Nucleus accumbens (tissue), 56 donors: ENCODE data around the gene DCN.

Source experiments
- DNase-seq, 56 donors: peaks; one replicate each; lab custom pipeline; 2025; lab: John Stamatoyannopoulos, UW

The DCN gene

GRCh38 chr12:91142221-91142631, 40.4 kb downstream of the DCN start:
- no peak for DNase-seq

- DNase-seq: no peak
Observed at GRCh38 chr12:91140026-91140931, 42.3 kb downstream of the DCN start.

DNA sequence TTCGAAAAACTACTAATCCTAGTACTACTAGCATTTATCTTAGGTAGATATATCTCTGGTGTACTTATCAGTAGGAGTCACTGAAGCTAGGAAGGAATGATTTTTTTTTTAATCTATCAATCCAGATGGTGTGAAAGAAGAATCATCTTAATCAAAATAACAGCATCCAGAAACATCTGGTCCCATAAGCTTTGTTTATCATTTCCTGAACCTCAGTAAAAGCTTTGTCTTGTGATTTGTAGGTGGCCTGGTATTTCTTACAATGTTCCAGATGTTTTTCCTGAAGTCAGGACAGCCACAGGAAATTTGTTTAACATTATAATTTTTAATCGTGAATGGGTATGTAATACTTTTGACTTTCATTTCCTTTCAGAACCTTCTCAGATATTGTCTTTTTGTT, 43.3 kb downstream of the DCN start:
- DNase-seq: no peak

DNA sequence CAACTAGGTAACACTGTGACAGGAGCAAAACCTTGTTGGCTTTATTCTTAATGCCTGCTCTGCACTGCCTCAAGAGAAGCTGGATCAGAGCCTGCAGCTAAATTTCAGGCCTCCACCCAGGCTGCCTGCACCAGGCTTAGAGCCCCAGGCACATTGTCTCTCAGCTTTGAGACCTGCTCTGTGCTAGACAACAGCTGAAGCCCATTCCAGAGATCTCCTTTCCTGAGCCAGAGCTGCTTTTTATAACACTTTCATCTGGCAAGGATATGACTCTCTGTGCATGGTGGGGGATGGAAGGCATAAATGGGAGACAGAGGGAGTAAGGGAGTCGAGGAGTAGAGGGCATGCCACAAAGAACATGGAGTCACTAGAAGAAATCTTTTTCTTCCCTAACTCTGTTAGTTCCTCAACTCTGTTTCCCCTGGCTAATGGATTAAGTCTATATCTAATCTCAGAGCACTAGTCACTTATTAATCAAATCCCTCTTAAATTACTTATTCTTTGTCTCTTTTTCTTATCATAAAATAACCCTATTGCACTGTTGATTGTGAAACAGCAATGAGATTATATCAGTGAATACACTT, 44.2 kb downstream of the DCN start:
- DNase-seq: no peak

DNA sequence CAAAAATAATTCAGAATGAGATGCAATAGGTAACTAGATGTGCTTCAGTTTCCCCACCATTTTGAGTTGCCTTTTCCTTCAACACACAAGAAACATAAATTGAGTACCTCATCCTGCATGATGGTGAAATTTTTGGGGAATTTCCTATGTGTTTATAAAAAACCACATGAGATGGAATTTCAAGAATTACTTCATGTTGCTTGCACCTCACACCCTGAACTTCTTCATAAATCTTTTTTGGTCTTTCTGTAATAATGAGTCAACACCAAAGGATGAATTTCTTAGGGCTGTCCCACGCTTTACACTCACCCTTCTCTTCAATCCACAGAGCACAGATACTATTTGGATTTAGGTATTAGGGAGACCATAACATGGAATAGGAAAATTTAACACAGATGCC, 48.7 kb downstream of the DCN start:
- no peak for DNase-seq

GRCh38 chr12:91129662-91130362, 52.8 kb downstream of the DCN start:
- no peak for DNase-seq

- no peak for DNase-seq
Observed at GRCh38 chr12:91127751-91128150, 54.9 kb downstream of the DCN start.

DNA sequence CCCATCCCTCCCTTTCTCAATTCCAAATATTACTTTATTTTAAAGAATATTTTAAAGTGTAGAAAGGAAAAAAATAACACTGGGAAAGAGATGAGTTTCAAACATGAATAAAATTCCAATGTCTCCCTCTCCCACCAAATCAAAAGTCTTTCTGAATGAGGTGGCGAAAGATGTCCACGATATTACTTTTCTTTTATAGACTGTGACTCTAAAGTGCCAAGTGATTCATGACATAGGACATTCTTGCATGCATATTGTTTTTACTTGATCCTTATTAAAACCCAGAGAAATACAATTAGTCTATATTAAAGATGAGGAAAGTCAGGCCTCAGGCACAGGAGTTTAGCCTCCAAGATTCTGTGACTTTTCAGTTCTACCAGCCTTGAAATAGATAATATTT, 55.3 kb downstream of the DCN start:
- no peak for DNase-seq

DNA sequence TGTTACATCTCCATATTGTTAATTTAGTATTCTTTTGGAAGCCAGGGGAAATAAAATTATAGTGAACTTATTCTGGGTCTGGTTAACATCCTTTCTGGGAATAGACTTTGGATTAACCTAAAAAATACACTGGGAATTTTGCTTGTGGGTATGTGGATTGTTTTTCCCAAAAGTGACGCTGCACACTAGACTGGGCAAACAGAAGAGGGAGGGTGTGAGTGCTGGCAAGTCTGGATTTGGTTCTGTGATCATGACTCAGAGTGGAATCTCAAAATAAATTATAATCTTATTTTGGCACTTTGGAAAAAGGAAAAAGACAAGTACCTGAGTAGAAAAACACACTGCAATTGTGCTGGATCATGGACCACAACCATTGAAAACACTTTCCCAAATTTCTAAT, 56.1 kb downstream of the DCN start:
- DNase-seq: no peak

DNA sequence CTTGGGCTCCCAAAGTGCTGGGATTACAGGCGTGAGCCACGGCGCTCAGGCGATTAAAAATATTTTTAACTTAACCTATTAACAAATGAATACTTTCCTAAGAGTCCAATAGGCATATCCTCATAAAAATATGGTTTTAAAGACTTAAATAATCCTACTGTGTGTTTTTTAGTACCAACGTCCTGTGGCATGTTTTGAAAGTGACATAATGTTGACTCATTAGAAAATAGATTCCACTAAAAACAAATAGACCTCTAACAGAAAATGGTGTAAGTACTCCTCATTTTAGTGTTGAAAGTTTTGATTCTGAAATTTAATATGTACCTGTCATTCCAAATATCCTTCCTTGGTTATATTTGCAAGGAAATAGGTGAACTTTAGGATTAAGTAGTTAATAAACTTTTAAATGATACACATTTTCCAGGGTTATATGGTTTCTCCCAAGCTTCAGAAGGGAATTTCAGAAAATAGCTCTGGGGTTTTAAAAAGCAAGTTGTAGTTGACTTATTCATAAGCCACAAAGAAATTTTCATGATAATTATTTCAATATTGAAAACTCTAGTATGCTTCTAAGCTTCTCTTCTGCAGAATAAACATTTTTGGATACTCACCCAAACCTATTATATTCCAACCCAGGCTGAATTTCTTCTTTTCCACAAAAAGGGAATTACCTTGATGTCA, 59.2 kb downstream of the DCN start:
- no peak for DNase-seq

GRCh38 chr12:91120781-91121180, 61.8 kb downstream of the DCN start:
- no peak for DNase-seq

- no peak for DNase-seq
Observed at GRCh38 chr12:91119089-91119488, 63.5 kb downstream of the DCN start.

DNA sequence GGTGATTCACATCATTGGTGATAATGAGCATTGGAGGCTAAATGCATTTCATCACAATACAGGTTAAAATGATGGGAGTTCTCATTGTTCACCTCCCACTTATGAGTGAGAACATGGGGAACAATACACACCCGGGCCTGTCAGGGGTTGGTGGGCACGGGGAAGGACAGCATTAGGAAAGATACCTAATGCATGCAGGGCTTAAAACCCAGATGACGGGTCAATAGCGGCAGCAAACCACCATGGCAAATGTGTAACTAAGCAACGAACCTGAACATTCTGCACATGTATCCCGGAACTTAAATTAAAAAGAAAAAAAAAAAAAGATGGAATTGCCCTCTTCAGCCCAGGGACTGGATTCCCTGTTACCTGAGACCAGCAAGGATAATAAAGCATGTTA, 69.0 kb downstream of the DCN start:
- DNase-seq: no peak

- peak in 1 of 56 donors; percentile 1 for DNase-seq
Observed at GRCh38 chr12:91111366-91112325, 71.0 kb downstream of the DCN start, which contains the start of gene LUM. Gene LUM, minus strand, starts transcription at chr12:91111494. Its CDS starts 2,515 bp downstream, at chr12:91108979.

- DNase-seq: no peak
Observed at GRCh38 chr12:91110311-91110924, 72.2 kb downstream of the DCN start.

DNA sequence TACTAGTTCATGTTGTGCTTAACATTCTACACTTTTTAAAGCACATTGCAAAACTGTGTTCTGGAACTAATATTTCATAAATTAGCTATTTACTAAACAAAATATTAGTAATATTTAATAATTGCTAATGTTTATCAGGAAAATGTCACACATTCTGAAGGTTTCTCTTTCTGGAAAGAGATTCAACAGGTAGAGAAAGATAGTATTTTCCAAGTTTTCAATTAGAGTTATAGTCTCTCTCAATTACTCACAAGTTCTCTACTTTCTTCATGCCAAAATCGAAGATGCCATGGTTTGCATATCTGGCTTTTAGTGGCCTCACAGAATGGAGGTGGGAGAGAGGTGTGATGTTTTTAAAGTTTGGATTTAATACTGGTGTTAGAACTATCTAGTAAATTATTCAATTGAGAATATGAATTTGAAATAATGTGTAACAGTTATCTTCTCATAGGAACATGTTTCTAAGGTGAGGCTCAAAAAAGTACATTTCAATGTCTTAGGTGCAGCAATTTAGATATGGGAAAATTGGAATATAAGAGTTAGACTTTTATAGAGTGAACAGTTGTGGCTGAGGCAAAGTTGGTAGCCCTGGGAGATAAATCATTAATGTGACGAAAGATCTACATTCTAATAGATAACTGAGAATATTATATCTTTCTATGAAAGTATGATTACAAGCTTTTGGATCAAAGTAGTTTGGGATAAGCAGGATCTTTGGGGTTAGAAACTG, 72.9 kb downstream of the DCN start:
- DNase-seq: no peak

DNA sequence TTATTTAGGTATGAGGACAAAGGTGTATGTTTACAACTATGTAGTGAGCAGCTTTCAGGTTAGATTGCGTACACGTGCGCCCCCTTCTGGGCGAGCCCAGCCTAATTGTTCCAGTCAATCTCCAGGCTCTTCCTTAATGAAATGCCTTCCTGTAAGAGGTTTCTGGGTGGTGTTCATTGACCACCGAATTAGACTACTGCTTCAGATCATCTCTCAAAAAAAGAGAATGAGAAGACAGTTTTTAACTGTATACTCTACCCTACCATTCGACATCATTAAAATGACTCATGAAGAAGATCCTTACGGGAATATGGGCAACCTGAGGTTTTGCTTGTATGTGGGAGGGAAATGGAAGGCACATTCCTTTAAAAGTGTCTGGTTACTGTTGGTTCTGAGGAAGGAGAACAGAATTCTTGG, 73.5 kb downstream of the DCN start:
- peak in 10 of 56 donors; percentile 0 to 56 (median 4) for DNase-seq

DNA sequence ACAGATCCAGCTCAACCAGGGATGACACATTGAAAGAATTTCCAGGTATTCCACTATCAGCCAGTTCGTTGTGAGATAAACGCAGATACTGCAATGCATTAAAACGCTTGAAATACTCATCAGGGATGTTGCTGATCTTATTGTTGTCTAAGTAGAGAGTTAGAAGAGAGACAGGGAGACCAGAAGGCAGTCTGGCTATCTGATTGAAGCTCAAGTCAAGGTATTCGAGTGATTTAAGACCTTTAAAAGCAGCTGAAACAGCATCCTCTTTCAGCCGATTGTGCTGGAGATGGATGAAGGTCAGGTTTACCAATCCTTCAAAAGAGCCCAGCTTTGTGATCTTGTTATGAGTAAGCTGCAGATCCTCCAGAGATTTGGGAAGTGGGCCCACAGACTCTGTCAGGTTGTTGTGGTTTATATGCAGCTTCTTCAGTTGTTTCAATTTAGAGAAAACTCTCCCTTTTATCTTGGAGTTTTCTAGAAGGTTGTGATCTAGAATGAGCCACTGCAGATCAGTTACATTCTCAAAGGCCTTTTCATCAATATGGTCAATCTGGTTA, 74.3 kb downstream of the DCN start:
- no peak for DNase-seq
